Transverse colon (tissue), 4 donors: ENCODE data around the gene TCERG1L. TPM values are rescaled to one million over a fixed set of nuclear protein-coding genes. Genes with fewer than 3 reads are reported as not detected.

ENCODE experiments used
- DNase-seq: peaks from one replicate; pipeline ENCODE4 v3.0.0-alpha.2; 2019
- H3K27ac ChIP-seq, 4 donors: fragments of 200-600 bp; sonication (generic); 2 replicates each; pipeline ENCODE4 v1.5.1; 2016 to 2018; ENCODE audit warnings: inconsistent platforms in 4 of 4
- H3K27me3 ChIP-seq: fragments of 200-600 bp; sonication (generic); 2 replicates; pipeline ENCODE4 v1.5.1; 2017; ENCODE audit warnings: inconsistent platforms
- H3K36me3 ChIP-seq, 4 donors: fragments of 200-600 bp; sonication (generic); 2 replicates each; pipeline ENCODE4 v1.5.1; 2017 to 2019; ENCODE audit warnings: inconsistent platforms in 4 of 4
- H3K4me1 ChIP-seq, 4 donors: fragments of 200-600 bp; sonication (generic); 2 replicates each; pipeline ENCODE4 v1.5.1; 2017 to 2020; ENCODE audit warnings: inconsistent platforms in 4 of 4
- H3K4me3 ChIP-seq, 4 donors: fragments of 200-600 bp; sonication (generic); 1 replicate in 1 of 4; 2 replicates in 3 of 4; pipeline versions ENCODE4 v1.5.1 to v1.6.1; 2017 to 2019; ENCODE audit warnings: inconsistent platforms in 4 of 4
- H3K9me3 ChIP-seq, 2 donors: fragments of 200-600 bp; sonication (generic); 2 replicates each; pipeline ENCODE4 v1.5.1; 2017 to 2019; ENCODE audit warnings: inconsistent platforms in 2 of 2
- EP300 ChIP-seq: sonication (generic); formaldehyde crosslinking; IDR thresholded peaks from one replicate; pipeline ENCODE4 v1.6.1; 2017; ENCODE audit warnings: antibody characterized with exemption, low read depth
- POLR2A ChIP-seq: fragments of 450-650 bp; IDR thresholded peaks from one replicate; pipeline ENCODE4 v1.6.1; 2016; ENCODE audit warnings: antibody characterized with exemption, mild to moderate bottlenecking, moderate library complexity
- POLR2AphosphoS5 ChIP-seq, 3 donors: sonication (generic); formaldehyde crosslinking; IDR thresholded peaks; one replicate each; pipeline ENCODE4 v1.6.1; 2016; ENCODE audit warnings: antibody characterized with exemption in 3 of 3
- WGBS, 2 donors: methylation state at CpG; one replicate each; pipeline ENCODE4 v1.1.5; 2018; ENCODE audit warnings: low coverage in 1 of 2; 5-methylcytosine and 5-hydroxymethylcytosine counted together
- in situ Hi-C, 4 donors: fragments of 200-750 bp; cut with MboI; loops; one replicate each; pipeline versions ENCODE4 v1.15.0 to v1.15.1; 2017; ENCODE audit warnings: low sequenced_read_pairs in 3 of 4, low pct_ligation_motif_present in 1 of 4, low pct_unique_long_range_greater_than_20kb in 1 of 4
- intact Hi-C: fragments of 100-400 bp; cut with DNase I; formaldehyde crosslinking; loops from one replicate; pipeline ENCODE4 v1.15.1; 2023; ENCODE audit warnings: low total_unique reads
- total RNA-seq, 4 donors: library from RNA; depleted of rRNA; stranded (reverse); fragments of >200 nt; gene quantifications; one replicate each; pipeline ENCODE4 v1.1.0, GENCODE V29; 2016
- TF ChIP-seq, protein P1 (sequence below), 5 experiments: fragments of 200-600 bp in 3 of 5; fragments of 450-650 bp in 2 of 5; sonication (generic) in 3 of 5; IDR thresholded peaks; 1 replicate in 2 of 5; 2 replicates in 3 of 5; pipeline ENCODE4 v1.5.1; 2016 to 2017; ENCODE audit warnings: antibody characterized with exemption in 5 of 5, inconsistent platforms in 3 of 5, mild to moderate bottlenecking in 2 of 5, moderate library complexity in 1 of 5

Gene TCERG1L
- total RNA-seq, 4 donors from 2014 or later: 0.16 TPM; not detected in 3

DNA sequence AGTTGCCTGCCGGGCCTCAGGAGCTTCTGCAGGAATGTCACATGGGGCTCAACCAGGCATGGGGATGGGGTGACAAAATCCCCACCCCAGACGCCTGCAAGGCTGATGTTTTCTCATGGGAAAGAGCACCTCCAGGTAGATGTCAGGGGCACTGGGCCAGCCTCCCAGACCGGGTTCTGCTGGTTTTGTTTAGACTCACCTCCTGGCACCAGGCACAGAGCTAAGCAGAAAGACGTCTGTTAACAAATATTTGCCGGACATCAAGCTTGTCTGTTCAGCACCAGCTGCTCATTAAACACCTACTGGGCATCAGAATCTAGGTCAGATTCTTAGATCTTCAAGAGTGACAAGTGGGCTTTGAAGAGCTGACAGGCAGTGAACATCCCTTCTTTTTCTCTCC is 34.9 kb upstream of the TCERG1L start:
- intact Hi-C loops: loop anchor here (10.0 kb wide), 1 partner anchor 1912 kb away; no protein-coding TSS in a partner anchor
- in situ Hi-C loops: no loop called here

DNA sequence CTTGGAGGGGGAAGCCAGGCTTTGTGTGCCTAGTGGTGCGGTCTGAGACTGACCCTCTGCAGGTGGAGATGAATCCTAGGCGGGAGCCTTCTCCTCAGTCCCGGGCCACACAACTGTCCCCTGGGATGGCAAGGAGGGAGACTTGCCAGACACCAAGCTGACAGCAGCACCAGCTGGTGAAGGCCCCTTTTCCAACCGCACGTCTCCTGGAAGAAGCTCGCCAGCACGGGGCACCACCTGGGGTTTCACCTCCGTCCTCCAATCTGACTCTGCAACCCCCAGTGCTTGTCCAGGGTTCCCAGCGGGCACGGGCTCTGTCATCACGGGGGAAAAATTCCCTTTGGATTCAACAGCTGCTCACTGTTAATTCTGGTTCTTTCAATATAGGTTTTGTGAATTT is 34.2 kb upstream of the TCERG1L start:
- no peaks in the 10 kb centered on the region for H3K4me1 ChIP-seq
- H3K27ac ChIP-seq: no peak overlapping the region
- no peaks in the 10 kb centered on the region for H3K36me3 ChIP-seq
- 82% methylated on average over 11 of the region's 11 CpGs; no CpG with 5 or more reads in 1 of the 2 donors for WGBS, 2 donors
- no peak for TF ChIP-seq POLR2A
- no peak for TF ChIP-seq POLR2AphosphoS5 (IDR thresholded peaks at IDR 0.05)
- TF ChIP-seq EP300: no peak
- TF ChIP-seq, protein P1, sequence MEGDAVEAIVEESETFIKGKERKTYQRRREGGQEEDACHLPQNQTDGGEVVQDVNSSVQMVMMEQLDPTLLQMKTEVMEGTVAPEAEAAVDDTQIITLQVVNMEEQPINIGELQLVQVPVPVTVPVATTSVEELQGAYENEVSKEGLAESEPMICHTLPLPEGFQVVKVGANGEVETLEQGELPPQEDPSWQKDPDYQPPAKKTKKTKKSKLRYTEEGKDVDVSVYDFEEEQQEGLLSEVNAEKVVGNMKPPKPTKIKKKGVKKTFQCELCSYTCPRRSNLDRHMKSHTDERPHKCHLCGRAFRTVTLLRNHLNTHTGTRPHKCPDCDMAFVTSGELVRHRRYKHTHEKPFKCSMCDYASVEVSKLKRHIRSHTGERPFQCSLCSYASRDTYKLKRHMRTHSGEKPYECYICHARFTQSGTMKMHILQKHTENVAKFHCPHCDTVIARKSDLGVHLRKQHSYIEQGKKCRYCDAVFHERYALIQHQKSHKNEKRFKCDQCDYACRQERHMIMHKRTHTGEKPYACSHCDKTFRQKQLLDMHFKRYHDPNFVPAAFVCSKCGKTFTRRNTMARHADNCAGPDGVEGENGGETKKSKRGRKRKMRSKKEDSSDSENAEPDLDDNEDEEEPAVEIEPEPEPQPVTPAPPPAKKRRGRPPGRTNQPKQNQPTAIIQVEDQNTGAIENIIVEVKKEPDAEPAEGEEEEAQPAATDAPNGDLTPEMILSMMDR (IDR thresholded peaks at IDR 0.05): no peak
- no peak overlapping the region for H3K4me3 ChIP-seq
- no peaks in the 10 kb centered on the region for H3K9me3 ChIP-seq
- in situ Hi-C loops: no loop called here
- intact Hi-C loops: loop anchor here (10.0 kb wide), 1 partner anchor 1911 kb away; no protein-coding TSS in a partner anchor
- no peaks in the 10 kb centered on the region for H3K27me3 ChIP-seq
- DNase-seq: no peak

More for the DNA sequence above, 34.9 kb upstream of the TCERG1L start:
- H3K27ac ChIP-seq: no peak overlapping the region
- WGBS, 2 donors: 37% methylated on average over 5 of the region's 5 CpGs; no CpG with 5 or more reads in 1 of the 2 donors
- no peaks in the 10 kb centered on the region for H3K4me1 ChIP-seq
- no peak for DNase-seq
- H3K9me3 ChIP-seq: no peaks in the 10 kb centered on the region
- H3K4me3 ChIP-seq: no peak overlapping the region
- H3K36me3 ChIP-seq: no peaks in the 10 kb centered on the region
- TF ChIP-seq POLR2A (no peak), POLR2AphosphoS5 (IDR thresholded peaks at IDR 0.05) (no peak), EP300 (no peak)
- TF ChIP-seq, protein P1 (IDR thresholded peaks at IDR 0.05): no peak
- H3K27me3 ChIP-seq: no peaks in the 10 kb centered on the region

DNA sequence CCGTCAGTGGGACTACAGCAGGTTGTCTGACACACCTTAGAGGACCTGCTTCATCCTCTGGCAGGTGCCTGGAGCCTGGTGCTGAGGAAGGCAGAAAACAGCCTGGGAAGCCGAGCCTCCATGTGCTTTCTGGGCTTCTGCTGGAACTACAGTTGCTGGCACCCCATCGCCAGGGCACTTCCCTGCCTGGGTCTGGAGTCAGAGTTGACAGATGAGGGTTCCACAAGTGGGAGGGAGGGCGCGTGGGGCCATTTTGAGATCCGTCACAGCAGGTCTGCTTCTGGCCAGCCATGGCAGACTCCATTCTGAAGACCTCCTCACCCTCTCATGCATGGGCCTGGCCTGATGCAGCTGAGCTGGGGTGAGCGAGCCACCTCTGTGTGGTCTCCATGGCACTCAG is 33.2 kb upstream of the TCERG1L start:
- Histone ChIP-seq H3K27me3 (no peaks in the 10 kb centered on the region), H3K4me3 (no peak overlapping the region), H3K4me1 (no peaks in the 10 kb centered on the region), H3K36me3 (no peaks in the 10 kb centered on the region), H3K9me3 (no peaks in the 10 kb centered on the region), H3K27ac (no peak overlapping the region)
- DNase-seq: no peak
- TF ChIP-seq, protein P1 (IDR thresholded peaks at IDR 0.05): no peak
- intact Hi-C loops (loop anchor here (10.0 kb wide), 1 partner anchor 1910 kb away; no protein-coding TSS in a partner anchor), in situ Hi-C loops (no loop called here)
- WGBS, 2 donors: 86 to 87% methylated on average over 3 to 7 of the region's 7 CpGs

DNA sequence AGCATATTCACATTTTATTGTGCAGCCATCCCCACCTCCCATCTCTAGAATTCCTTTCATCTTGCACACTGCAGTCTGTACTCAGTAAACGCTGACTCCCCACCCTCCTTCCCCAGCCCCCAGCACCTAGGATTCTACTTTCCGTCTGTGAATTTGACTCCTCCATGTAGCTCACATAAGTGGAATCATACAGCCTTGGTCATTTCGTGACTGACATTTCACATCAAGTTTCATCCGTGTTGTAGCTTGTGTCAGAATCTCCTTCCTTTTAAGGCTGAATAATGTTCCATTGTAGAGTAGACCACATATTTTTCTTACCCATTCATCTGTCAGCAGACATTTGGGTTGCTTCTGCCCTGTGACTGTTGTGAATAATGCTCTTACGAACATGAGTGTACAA is 26.2 kb upstream of the TCERG1L start:
- in situ Hi-C loops (no loop called here), intact Hi-C loops (no loop called here)
- no peaks in the 10 kb centered on the region for H3K36me3 ChIP-seq
- no peak overlapping the region for H3K27ac ChIP-seq
- no peaks in the 10 kb centered on the region for H3K4me1 ChIP-seq
- WGBS, 2 donors: 76% methylated on average over 5 of the region's 5 CpGs
- H3K9me3 ChIP-seq: peaks cover 0 to 2% of the 10 kb centered on the region in 2 donors
- TF ChIP-seq EP300: no peak
- no peak for TF ChIP-seq POLR2AphosphoS5 (IDR thresholded peaks at IDR 0.05)
- TF ChIP-seq, protein P1 (IDR thresholded peaks at IDR 0.05): no peak
- no peak for TF ChIP-seq POLR2A
- H3K4me3 ChIP-seq: no peak overlapping the region
- H3K27me3 ChIP-seq: no peaks in the 10 kb centered on the region
- DNase-seq: no peak
